Activated T-helper 1 cell treated with anti-CD3 and anti-CD28 coated beads, Interleukin-12 subunit alpha, Interleukin-12 subunit beta, Interleukin-2, Interleukin-4 antibody, amounts not matched to agents 30 ng/mL and 10 ng/mL and 1 ng/mL, durations not matched to agents 14 hours and 24 hours and 36 hours (primary cell): ENCODE results near the gene DAZAP1. TPM values are rescaled to one million over a fixed set of nuclear protein-coding genes. Genes with fewer than 3 reads are reported as not detected.

Experiments used
- DNase-seq: peaks from one replicate; pipeline ENCODE4 v3.0.0; 2021; ENCODE audit warnings: low spot score
- H3K27ac Mint-ChIP-seq: one replicate; pipeline ENCODE4 v1.8.0; 2021; ENCODE audit warnings: mild to moderate bottlenecking, mixed read lengths
- H3K27me3 Mint-ChIP-seq: one replicate; pipeline ENCODE4 v1.8.0; 2022; ENCODE audit warnings: mild to moderate bottlenecking, moderate library complexity, mixed read lengths; ENCODE audit not compliant: insufficient read depth
- H3K36me3 Mint-ChIP-seq: one replicate; pipeline ENCODE4 v1.8.0; 2021; ENCODE audit warnings: low read depth, mixed read lengths
- H3K4me1 Mint-ChIP-seq: one replicate; pipeline ENCODE4 v1.8.0; 2021; ENCODE audit warnings: low read depth, mixed read lengths
- H3K4me3 Mint-ChIP-seq: one replicate; pipeline ENCODE4 v1.8.0; 2021; ENCODE audit warnings: mild to moderate bottlenecking, moderate library complexity, mixed read lengths
- H3K9me3 Mint-ChIP-seq: one replicate; pipeline ENCODE4 v1.8.0; 2021; ENCODE audit warnings: mixed read lengths
- intact Hi-C: fragments of 100-400 bp; cut with micrococcal nuclease; formaldehyde crosslinking; loops from one replicate; pipeline ENCODE4 v1.15.1; 2024
- total RNA-seq: library from RNA; stranded (reverse); gene quantifications from 2 replicates; pipeline ENCODE4 v1.2.3, GENCODE V29; 2022

The DAZAP1 gene
- total RNA-seq, 1 donor from 2014 or later: 301 TPM

DNA sequence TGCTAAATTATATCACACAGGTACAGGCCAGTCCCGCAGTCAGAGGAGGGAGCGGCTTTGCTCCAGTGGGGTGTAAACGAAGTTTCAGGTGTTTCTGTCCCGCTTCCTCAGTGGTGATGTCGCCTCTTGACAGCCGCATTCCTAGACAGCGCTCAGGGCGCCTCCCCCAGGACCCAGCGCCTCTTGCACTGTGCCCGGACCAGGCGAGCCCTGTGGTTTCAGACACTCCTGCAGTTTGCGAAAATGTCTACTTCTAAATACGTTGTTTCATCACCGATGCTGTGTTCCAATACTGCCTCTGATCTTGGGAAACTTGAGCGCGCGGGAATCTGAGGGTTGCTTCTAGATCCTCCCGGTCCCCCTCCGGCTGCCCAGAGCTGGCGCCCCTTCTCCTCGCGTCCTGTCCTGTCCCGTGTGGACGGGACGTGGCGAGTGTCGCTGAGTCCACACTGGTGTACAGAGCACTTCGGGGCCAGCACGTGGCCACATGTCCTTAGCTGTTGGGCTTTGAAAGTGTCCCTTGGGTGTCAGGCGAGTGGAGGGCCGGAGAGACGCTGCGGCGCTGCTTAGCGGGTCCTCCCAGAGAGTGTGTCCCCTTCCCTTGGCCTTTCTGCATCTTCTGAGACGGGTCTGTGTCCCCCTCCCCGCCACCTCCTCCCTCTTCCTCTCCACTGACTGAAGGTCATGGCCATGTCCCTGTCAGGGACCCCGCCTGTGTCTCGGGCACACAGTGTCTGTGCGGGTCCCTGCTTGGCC, 16.2 kb downstream of the DAZAP1 start:
- Mint-ChIP-seq H3K4me3 (no peak overlapping the region), H3K36me3 (peaks cover 38% of the 10 kb centered on the region), H3K27me3 (no peaks in the 10 kb centered on the region), H3K9me3 (no peaks in the 10 kb centered on the region), H3K27ac (no peak overlapping the region), H3K4me1 (no peaks in the 10 kb centered on the region)
- intact Hi-C loops: no loop called here
- no peak for DNase-seq

DNA sequence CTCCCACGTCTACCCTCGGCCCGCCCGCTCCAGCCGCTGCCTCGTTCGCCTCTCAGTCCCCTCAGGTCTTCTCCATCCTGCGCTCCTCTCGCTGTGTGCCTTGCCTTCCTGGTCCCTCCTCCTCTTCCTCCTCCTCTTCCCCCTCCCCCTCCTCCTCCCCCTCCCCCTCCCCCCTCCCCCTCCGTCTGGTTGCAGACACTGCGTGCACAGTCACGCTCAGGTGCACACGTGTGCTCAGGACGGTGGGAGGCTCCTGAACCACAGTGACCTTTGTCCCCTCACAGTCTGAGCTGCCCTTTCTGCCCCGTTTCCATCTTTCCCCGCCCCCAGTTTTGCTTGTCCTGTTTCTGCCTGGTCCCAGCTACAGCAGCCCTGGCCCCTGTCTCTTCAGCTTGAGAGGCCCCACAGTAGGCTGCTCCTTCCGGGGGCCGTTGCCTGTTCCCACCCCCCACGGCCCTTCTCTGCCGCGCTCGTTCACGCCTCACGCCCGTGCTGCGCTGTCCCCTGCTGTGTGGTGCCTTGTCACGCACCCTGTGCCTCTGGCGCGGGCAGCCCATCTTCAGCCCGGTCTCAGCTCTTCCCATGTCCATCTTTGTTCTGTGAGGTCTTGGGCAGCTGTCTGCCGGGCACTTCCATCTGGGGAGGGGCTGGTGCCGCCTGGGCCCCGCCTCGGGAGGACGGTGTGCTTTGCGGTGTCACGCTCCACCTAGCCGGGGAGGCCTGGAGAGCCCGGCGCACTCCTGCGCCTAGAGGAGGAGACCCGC, 17.0 kb downstream of the DAZAP1 start:
- intact Hi-C loops: no loop called here
- peaks cover 32% of the 10 kb centered on the region for H3K36me3 Mint-ChIP-seq

DNA sequence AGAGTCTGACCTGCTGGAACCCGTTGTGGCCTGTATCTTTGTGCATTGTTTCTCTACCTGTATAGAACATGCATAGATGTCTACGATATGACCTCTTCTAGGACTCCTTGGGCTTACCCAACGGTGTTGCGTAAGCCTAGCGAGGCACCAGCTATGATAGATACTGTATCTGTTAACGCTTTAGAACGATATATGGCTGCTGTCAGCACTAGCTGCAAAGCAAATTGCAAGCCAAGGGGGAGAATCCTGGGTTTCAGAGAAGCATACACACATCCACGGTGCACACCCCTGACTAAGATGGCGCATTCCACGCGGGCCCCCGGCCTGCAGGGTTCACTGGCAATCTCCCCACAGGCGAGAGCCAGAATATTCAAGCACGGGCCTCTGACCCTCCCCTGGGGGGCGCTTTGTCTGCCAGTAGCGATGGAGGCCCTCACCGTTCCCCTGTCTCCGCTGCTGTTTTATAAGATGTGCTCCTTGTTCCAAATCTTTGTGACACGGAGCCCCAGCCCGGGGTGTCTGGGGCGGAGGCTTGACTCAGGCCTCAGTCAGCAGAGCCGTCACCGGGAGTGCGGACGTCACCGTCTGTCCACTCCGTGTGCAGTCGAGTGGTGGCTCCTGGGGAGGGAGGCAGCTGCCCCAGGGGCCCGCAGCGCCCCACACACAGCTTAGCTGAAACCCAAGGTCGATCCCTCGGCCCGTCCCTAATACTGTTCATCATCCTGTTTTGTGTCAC, 17.9 kb downstream of the DAZAP1 start:
- H3K27me3 Mint-ChIP-seq: no peaks in the 10 kb centered on the region
- H3K36me3 Mint-ChIP-seq: peaks cover 29% of the 10 kb centered on the region
- H3K4me3 Mint-ChIP-seq: no peak overlapping the region
- H3K9me3 Mint-ChIP-seq: no peaks in the 10 kb centered on the region
- intact Hi-C loops: no loop called here
- no peak overlapping the region for H3K27ac Mint-ChIP-seq
- DNase-seq: no peak
- no peaks in the 10 kb centered on the region for H3K4me1 Mint-ChIP-seq

More for the DNA sequence above, 17.0 kb downstream of the DAZAP1 start:
- Mint-ChIP-seq H3K4me3 (no peak overlapping the region), H3K27me3 (no peaks in the 10 kb centered on the region), H3K9me3 (no peaks in the 10 kb centered on the region), H3K4me1 (no peaks in the 10 kb centered on the region), H3K27ac (no peak overlapping the region)
- DNase-seq: no peak

DNA sequence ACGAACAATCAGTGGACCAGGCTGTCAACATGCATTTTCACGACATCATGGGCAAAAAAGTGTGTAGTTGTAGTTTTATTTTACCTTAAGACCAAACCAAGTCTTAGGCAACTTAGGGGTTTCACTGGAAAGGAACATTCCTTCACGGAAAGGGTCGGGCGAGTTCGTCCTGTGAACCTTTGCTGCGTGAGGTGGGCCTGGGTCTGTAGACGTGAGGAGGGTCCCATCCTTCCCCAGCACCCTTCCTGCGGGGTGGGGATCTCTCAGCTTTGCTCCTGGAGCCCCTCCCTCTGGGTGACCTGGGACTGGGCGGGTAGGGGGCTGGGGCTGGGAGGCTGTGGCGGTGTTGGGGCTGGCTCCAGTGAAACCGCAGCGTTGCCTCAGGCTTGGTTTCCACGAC, 18.5 kb downstream of the DAZAP1 start:
- Mint-ChIP-seq H3K27me3 (no peaks in the 10 kb centered on the region), H3K36me3 (peaks cover 25% of the 10 kb centered on the region), H3K27ac (no peak overlapping the region), H3K4me1 (no peaks in the 10 kb centered on the region), H3K9me3 (no peaks in the 10 kb centered on the region), H3K4me3 (no peak overlapping the region)
- intact Hi-C loops: no loop called here
- DNase-seq: no peak

DNA sequence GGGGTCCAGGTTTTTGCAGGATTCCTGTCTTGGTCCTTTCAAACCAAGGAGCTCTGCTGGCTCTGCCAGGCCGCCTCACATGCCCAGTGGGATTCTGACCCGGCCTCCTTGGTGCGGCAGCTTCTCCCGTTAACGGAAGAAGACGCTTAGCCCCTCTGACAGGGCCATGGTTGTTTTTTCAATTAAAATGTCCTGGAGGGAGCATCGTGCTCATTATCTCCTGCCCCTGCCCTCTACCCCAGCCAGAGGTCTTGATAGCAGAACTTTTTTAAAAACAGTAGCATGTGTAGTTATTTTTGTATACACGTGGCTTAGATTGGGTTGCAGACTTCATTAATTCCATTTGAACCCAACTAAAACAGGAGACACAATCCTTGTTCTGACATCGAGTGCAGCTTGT, 19.4 kb downstream of the DAZAP1 start:
- intact Hi-C loops: no loop called here
- Mint-ChIP-seq H3K9me3 (no peaks in the 10 kb centered on the region), H3K27ac (no peak overlapping the region), H3K4me3 (no peak overlapping the region), H3K4me1 (no peaks in the 10 kb centered on the region), H3K27me3 (no peaks in the 10 kb centered on the region), H3K36me3 (peaks cover 26% of the 10 kb centered on the region)
- no peak for DNase-seq

DNA sequence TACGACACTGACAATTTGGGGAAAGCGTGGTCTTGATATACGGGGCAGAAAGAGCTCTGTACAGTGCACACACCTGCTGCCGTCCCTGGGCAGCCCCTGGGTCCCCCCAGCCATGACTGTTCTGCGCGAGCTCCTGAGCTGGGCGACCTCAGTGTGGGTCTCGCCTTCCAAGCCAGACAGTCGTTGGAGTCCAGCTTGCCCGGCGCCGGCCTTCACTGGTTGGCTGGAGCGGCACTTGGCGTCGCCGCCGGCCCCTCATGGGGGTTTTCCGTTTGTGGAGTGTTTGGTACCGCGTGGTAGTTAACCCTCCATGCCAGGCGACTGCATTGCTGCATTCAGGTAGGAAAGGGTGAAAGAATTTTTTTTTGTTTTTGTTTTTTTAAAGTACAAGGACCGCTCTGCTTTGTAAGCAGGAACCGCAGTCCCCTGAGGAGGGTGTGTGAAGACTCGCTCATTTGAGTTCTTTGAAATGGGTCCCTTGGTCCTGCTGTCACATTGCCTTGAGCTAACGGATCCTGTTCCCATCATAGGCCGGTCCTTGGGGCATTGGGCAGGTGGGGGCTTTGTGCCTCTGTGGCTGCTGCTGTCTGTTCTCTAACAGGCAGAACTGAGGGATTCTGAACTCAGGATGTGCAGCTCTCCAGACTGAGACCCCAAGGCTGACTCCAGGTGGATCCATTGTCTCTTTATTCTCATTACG, 20.0 kb downstream of the DAZAP1 start:
- intact Hi-C loops: no loop called here
- Mint-ChIP-seq H3K27ac (no peak overlapping the region), H3K4me3 (no peak overlapping the region), H3K4me1 (no peaks in the 10 kb centered on the region), H3K36me3 (peaks cover 26% of the 10 kb centered on the region), H3K27me3 (no peaks in the 10 kb centered on the region), H3K9me3 (no peaks in the 10 kb centered on the region)
- DNase-seq: no peak

DNA sequence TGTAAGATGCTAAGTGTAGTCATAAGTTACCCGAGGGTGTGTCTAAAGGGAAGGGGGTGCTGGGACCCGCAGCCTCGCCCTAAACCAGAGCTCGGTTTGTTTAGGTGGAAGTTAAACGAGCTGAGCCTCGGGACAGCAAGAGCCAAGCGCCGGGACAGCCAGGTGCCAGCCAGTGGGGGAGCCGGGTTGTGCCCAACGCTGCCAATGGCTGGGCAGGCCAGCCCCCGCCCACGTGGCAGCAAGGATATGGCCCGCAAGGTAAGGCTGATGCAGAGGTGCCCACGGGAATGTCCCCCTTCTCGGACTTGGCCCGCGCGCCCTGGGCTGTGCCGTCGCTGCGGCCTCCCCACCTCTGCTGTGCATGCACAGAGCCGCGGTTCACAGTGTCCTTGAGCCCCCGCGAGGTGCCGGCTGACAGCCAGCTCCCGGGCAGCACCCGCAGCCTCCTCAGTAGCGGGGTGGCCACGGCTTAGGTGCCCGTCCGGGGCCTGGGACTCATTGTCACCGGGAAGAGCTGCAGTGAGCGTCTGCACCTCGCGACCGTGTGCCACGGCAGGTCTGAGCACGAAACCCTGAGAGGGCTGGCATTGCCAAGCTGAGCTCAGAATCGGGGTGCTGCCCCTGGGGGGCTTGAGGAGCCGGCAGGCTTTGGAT, 21.5 kb downstream of the DAZAP1 start:
- H3K27me3 Mint-ChIP-seq: no peaks in the 10 kb centered on the region
- H3K4me1 Mint-ChIP-seq: no peaks in the 10 kb centered on the region
- H3K4me3 Mint-ChIP-seq: no peak overlapping the region
- intact Hi-C loops: no loop called here
- peaks cover 15% of the 10 kb centered on the region for H3K36me3 Mint-ChIP-seq
- DNase-seq: no peak
- H3K9me3 Mint-ChIP-seq: no peaks in the 10 kb centered on the region
- no peak overlapping the region for H3K27ac Mint-ChIP-seq

DNA sequence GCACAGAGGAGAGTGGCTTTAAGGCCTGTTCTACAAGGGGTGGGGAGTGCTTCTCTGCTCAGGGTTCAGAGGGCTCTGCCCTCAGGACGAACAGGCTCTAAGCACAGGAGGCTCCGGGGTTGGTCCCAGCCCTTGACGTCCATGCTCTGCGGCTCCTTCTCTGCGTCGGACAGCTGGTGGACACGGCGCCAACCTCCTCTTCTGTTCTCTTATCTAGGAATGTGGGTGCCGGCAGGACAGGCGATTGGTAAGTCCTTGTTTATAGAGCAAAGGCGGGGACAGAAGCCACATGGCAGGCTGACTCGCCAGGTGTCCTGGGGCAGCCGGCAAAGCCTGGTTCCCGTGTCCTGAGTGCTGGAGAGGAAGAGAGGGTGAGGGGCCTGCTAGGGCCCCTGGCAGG, 22.4 kb downstream of the DAZAP1 start:
- no peak overlapping the region for H3K27ac Mint-ChIP-seq
- no peak for DNase-seq
- H3K9me3 Mint-ChIP-seq: no peaks in the 10 kb centered on the region
- H3K27me3 Mint-ChIP-seq: no peaks in the 10 kb centered on the region
- no peak overlapping the region for H3K4me3 Mint-ChIP-seq
- intact Hi-C loops: no loop called here
- H3K36me3 Mint-ChIP-seq: peaks cover 13% of the 10 kb centered on the region
- H3K4me1 Mint-ChIP-seq: no peaks in the 10 kb centered on the region

DNA sequence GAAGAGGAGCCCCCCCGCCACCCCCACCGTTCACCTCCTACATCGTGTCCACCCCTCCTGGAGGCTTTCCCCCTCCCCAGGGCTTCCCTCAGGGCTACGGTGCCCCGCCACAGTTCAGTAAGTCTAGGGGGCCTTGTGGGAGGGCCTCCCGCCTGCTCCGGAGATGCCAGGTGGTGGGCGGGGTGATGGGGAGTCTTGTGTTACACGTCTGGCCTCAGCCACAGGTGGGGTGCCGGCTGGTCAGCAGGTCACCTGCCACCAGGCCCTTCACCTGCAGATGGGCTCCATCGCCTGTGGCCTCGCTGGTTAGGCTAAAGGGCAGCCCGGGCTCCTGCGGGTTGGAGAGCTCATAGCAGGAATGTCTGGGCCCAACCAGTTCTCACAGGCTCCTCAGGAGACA, 22.9 kb downstream of the DAZAP1 start:
- Mint-ChIP-seq H3K27me3 (no peaks in the 10 kb centered on the region), H3K4me3 (no peak overlapping the region), H3K36me3 (peaks cover 11% of the 10 kb centered on the region), H3K27ac (no peak overlapping the region), H3K4me1 (no peaks in the 10 kb centered on the region), H3K9me3 (no peaks in the 10 kb centered on the region)
- no peak for DNase-seq
- intact Hi-C loops: no loop called here

DNA sequence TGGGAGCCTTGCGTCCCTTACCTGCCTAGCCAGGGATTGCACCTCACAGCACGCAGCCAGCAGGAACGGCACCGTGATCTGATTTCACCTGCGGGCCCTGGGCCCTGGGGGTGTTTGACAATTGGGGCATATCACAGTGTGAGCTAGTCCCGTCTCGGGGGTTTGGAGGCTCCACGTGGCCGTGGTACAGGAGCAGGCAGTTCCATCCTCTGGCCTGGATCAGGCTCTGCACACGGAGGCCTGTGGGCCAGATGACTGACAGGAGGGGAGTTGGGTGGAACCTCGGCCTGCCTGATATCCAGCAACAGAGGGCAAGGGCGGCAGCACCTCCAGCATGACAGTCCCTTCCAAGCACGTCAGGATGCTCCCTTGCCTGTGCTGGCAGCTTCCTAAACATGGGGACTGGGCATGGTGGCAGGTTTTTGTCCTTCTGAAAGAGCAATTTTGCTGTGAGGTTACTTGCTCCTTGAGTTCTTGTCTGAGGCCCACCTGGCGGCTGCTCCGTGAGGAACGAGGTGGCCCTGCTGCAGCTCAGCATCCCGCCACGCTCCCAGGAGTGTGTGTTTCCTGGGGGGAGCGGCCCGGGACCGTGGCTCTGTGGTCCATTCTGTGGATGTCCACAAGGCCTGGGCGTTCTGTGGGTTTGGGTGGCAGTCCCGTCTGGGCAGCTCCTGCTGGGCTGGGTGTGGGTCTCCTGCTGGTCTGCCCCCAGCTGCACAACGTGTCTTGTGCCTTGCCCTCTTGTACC, 24.5 kb downstream of the DAZAP1 start:
- no peak overlapping the region for H3K4me3 Mint-ChIP-seq
- H3K36me3 Mint-ChIP-seq: peaks cover 11% of the 10 kb centered on the region
- H3K27ac Mint-ChIP-seq: no peak overlapping the region
- no peaks in the 10 kb centered on the region for H3K9me3 Mint-ChIP-seq
- H3K4me1 Mint-ChIP-seq: no peaks in the 10 kb centered on the region
- DNase-seq: no peak
- no peaks in the 10 kb centered on the region for H3K27me3 Mint-ChIP-seq
- intact Hi-C loops: no loop called here

DNA sequence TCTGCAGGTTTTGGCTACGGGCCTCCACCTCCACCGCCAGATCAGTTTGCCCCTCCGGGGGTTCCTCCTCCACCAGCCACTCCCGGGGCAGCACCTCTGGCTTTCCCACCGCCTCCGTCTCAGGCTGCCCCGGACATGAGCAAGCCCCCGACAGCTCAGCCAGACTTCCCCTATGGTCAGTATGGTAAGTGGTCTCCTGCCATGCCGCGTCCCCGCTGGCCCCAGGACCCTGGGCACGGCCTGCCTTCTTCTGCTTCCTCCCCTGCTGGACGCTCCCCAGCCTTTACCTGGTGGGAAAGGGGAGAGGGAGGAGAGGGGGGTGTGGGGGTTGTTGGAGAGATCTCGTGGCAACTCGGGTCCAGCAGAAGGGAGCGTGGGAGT, 25.1 kb downstream of the DAZAP1 start:
- Mint-ChIP-seq H3K9me3 (no peaks in the 10 kb centered on the region), H3K4me1 (no peaks in the 10 kb centered on the region), H3K4me3 (no peak overlapping the region), H3K36me3 (peaks cover 11% of the 10 kb centered on the region), H3K27me3 (no peaks in the 10 kb centered on the region), H3K27ac (no peak overlapping the region)
- intact Hi-C loops: no loop called here
- no peak for DNase-seq
